Hippocampal formation (tissue), 2 donors: ENCODE results near the gene PTP4A2.
A peak's percentile ranks its signal among the peaks of the same experiment; 100 is the strongest.

Experiments
- DNase-seq, 2 donors: peaks; one replicate each; lab custom pipeline; 2025; lab: John Stamatoyannopoulos, UW

Gene PTP4A2

DNA sequence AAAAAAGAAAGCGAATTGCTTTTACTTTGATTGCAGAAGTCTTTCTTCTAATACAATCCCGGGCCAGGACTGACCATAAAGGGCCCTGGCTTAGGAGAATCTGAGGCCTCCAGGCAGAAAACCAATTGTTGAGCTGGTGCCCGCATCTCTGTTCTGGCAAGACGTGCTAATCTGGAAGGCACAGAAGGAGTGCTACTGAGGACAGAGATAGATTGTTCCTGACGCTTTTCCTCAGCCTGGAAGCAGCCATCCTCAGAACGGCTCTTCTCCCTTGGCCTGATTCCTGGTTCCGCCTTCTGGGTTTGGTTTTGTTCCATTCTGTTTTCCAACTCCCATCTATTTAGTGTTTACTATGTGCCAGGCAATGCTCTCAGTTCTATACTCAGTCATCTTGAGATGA is 77.6 kb downstream of the PTP4A2 start:
- DNase-seq, result peak in 1 of 2 donors; percentile 35

DNA sequence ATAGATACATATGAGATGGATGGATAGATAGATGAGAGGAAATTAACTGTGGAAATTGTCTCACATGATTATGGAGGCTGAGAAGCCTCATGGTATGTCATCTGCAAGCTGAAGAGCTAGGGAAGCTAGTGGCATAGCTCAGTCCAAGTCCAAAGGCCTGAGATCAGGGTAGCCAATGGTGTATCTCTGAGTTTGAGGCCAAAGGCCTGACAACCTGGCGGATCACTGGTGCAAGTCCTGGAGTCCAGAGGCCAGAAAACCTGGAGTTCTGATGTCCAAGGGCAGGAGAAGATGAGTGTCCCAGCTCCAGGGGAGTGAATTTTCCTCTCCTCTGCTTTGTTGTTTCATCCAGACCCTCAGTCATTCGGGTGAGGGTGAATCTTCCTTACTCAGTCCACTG is 78.4 kb downstream of the PTP4A2 start:
- no peak for DNase-seq

DNA sequence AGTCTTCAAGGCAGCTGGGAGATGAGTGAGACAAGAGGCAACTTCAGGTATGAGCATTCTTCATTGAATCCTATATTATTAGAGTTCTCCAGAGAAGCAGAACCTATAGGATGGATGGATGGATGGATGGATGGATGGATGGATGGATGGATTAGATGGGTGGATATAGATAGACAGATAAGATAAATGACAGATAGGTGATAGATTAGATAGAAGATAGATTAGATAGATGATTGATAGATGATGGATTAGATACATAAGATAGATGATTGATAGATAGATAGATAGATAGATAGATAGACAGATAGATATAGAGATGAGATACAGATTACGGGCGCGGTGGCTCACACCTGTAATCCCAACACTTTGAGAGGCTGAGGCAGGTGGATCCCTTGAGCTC is 79.1 kb downstream of the PTP4A2 start:
- no peak for DNase-seq

DNA sequence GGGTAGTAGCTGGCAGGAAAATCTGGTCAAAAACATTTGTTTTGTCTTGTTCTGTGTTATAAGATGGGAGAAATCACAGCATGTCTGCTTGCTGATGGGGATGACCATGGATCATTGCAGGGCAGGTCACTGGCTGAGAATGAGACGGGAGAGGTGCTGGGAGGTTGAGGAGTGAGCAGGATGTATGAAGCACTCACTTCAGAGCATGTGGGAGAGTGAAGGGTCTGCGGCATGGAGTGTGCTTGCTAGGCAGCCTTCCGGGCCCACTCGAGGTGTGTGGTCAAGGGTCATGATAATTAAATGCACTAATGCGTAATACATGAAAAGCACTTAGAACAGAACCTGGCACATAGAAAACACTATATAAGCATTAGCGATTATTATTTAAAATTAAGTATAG is 80.3 kb downstream of the PTP4A2 start:
- DNase-seq, result no peak
